ENCODE results near the gene TSPAN17.

GRCh38 chr5:176616511-176616910 is 30.8 kb upstream of the TSPAN17 start:
- TF ChIP-seq, protein P1, sequence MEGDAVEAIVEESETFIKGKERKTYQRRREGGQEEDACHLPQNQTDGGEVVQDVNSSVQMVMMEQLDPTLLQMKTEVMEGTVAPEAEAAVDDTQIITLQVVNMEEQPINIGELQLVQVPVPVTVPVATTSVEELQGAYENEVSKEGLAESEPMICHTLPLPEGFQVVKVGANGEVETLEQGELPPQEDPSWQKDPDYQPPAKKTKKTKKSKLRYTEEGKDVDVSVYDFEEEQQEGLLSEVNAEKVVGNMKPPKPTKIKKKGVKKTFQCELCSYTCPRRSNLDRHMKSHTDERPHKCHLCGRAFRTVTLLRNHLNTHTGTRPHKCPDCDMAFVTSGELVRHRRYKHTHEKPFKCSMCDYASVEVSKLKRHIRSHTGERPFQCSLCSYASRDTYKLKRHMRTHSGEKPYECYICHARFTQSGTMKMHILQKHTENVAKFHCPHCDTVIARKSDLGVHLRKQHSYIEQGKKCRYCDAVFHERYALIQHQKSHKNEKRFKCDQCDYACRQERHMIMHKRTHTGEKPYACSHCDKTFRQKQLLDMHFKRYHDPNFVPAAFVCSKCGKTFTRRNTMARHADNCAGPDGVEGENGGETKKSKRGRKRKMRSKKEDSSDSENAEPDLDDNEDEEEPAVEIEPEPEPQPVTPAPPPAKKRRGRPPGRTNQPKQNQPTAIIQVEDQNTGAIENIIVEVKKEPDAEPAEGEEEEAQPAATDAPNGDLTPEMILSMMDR (IDR thresholded peaks at IDR 0.05), result no peak
- no peak for TF ChIP-seq FOSL2 (IDR thresholded peaks at IDR 0.05; ENCODE audit: borderline replicate concordance, low read depth)
- TF ChIP-seq, protein P2, sequence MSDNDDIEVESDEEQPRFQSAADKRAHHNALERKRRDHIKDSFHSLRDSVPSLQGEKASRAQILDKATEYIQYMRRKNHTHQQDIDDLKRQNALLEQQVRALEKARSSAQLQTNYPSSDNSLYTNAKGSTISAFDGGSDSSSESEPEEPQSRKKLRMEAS (IDR thresholded peaks at IDR 0.05; ENCODE audit: low read depth), result no peak
- TF ChIP-seq SMC3 (IDR thresholded peaks at IDR 0.05; ENCODE audit: low read depth, low read length), result no peak
- no peak for TF ChIP-seq CHD2 (IDR thresholded peaks at IDR 0.05; ENCODE audit: low read length, partially characterized antibody)
- no peak for TF ChIP-seq RCOR1 (IDR thresholded peaks at IDR 0.05; ENCODE audit: low read length)
